PC-3 (cell line): ENCODE data around the gene SLC25A29. TPM values are rescaled to one million over a fixed set of nuclear protein-coding genes. Genes with fewer than 3 reads are reported as not detected.

Source experiments
- ATAC-seq: fragments of 200-7000 bp; cut with Tn5 transposase; 2 replicates; pipeline ENCODE4 v1.9.1; 2020; ENCODE audit warnings: mild to moderate bottlenecking, moderate library complexity
- BruUV-seq: library from RNA; stranded (reverse); fragments of 400-500 nt; replicated peaks from 2 replicates; lab custom pipeline; 2021; lab: Mats Ljungman, UMichigan
- CTCF ChIA-PET: fragments of 300-600 bp; sonication (Branson Sonifier 250); formaldehyde crosslinking; loops from one replicate; lab custom pipeline; 2022; ENCODE audit warnings: antibody characterized with exemption; lab: Charles Lee
- POLR2A ChIA-PET: fragments of 300-600 bp; sonication (Branson Sonifier 250); formaldehyde crosslinking; loops from one replicate; lab custom pipeline; 2022; ENCODE audit warnings: antibody characterized with exemption; ENCODE audit not compliant: unreplicated experiment; lab: Charles Lee
- DNase-seq: peaks from one replicate; pipeline ENCODE4 v3.0.0-alpha.2; 2015
- H2AFZ ChIP-seq: fragments of 300-600 bp; sonication (generic); 2 replicates; pipeline ENCODE4 v1.6.0; 2016; ENCODE audit warnings: antibody characterized with exemption, low read length
- H3F3A ChIP-seq: fragments of 300-600 bp; sonication (generic); one replicate; pipeline ENCODE4 v1.6.0; 2017; ENCODE audit warnings: antibody characterized with exemption, low read length, control low read depth, mild to moderate bottlenecking; ENCODE audit not compliant: unreplicated experiment
- H3K27ac ChIP-seq: fragments of 300-600 bp; sonication (generic); 2 replicates; pipeline ENCODE4 v1.5.1; 2016; ENCODE audit warnings: mild to moderate bottlenecking, low read length
- H3K27me3 ChIP-seq: fragments of 300-600 bp; sonication (generic); 2 replicates; pipeline ENCODE4 v1.6.1; 2016; ENCODE audit warnings: low read length, mixed read lengths
- H3K36me3 ChIP-seq: fragments of 300-600 bp; sonication (generic); 2 replicates; pipeline ENCODE4 v1.6.1; 2016; ENCODE audit warnings: low read depth, mixed run types, low read length, mixed read lengths
- H3K4me1 ChIP-seq: fragments of 300-600 bp; sonication (generic); 2 replicates; pipeline ENCODE4 v1.5.1; 2016; ENCODE audit warnings: low read length; ENCODE audit not compliant: insufficient read depth
- H3K4me2 ChIP-seq: fragments of 300-600 bp; sonication (generic); 2 replicates; pipeline ENCODE4 v1.6.0; 2016; ENCODE audit warnings: low read length
- H3K4me3 ChIP-seq: fragments of 300-600 bp; sonication (generic); 2 replicates; pipeline ENCODE4 v1.5.1; 2016; ENCODE audit warnings: mild to moderate bottlenecking, low read length, mixed read lengths
- H3K79me2 ChIP-seq: fragments of 300-600 bp; sonication (generic); 2 replicates; pipeline ENCODE4 v1.6.1; 2017; ENCODE audit warnings: low read length, mixed read lengths
- H3K9ac ChIP-seq: fragments of 300-600 bp; sonication (generic); 2 replicates; pipeline ENCODE4 v1.6.0; 2016; ENCODE audit warnings: mild to moderate bottlenecking, low read length
- H3K9me2 ChIP-seq: fragments of 300-600 bp; sonication (generic); replicated peaks from 2 replicates; pipeline ENCODE4 v1.6.1; 2016; ENCODE audit warnings: mixed run types, low read length, mixed read lengths
- H3K9me3 ChIP-seq: fragments of 300-600 bp; sonication (generic); 2 replicates; pipeline ENCODE4 v1.6.1; 2016; ENCODE audit warnings: low read length, mixed read lengths
- H4K20me1 ChIP-seq: fragments of 300-600 bp; sonication (generic); 2 replicates; pipeline ENCODE4 v1.6.1; 2016; ENCODE audit warnings: low read length, mixed read lengths
- CTCF ChIP-seq: fragments of 300-600 bp; sonication (generic); conservative IDR thresholded peaks from 2 replicates; pipeline ENCODE4 v1.5.1; 2017; ENCODE audit warnings: antibody characterized with exemption, low read depth, mild to moderate bottlenecking, low read length
- EZH2 ChIP-seq: fragments of 300-600 bp; sonication (generic); IDR thresholded peaks from one replicate; pipeline ENCODE4 v1.6.1; 2017; ENCODE audit warnings: antibody characterized with exemption, mild to moderate bottlenecking, low read length; ENCODE audit not compliant: unreplicated experiment
- EZH2phosphoT487 ChIP-seq: fragments of 300-600 bp; sonication (generic); IDR thresholded peaks from 2 replicates; pipeline ENCODE4 v1.6.1; 2018; ENCODE audit warnings: mild to moderate bottlenecking, antibody characterized with exemption, low read length, borderline replicate concordance
- intact Hi-C: fragments of 100-400 bp; cut with micrococcal nuclease; formaldehyde crosslinking; loops from 2 replicates; pipeline ENCODE4 v1.9.0; 2023
- total RNA-seq: library from RNA; depleted of rRNA; stranded (reverse); fragments of >200 nt; gene quantifications from 2 replicates; pipeline ENCODE4 v1.2.3, GENCODE V29; 2014

Gene SLC25A29
- total RNA-seq, 1 experiment from 2014 or later = 53.9 TPM

- no peak for DNase-seq
- Histone ChIP-seq H3K27me3 (no peaks in the 10 kb centered on the region), H3K9ac (no peak overlapping the region), H3K4me3 (no peak overlapping the region), H3K79me2 (peaks cover 93% of the 10 kb centered on the region), H3K9me2 (no peaks in the 10 kb centered on the region), H3K27ac (no peak overlapping the region), H3F3A (peaks cover 3% of the 10 kb centered on the region), H3K4me2 (no peak overlapping the region), H4K20me1 (peaks cover 49% of the 10 kb centered on the region), H3K36me3 (peaks cover 24% of the 10 kb centered on the region), H3K4me1 (no peaks in the 10 kb centered on the region), H2AFZ (no peak overlapping the region), H3K9me3 (no peaks in the 10 kb centered on the region)
- intact Hi-C loops = no loop called here
- ChIA-PET POLR2A (no interaction called here), CTCF (no interaction called here)
- BruUV-seq = no TSS peak
- no peak for ATAC-seq
- TF ChIP-seq CTCF (no peak), EZH2phosphoT487 (no peak), EZH2 (no peak)
Observed at GRCh38 chr14:100267990-100268389, 38.3 kb downstream of the SLC25A29 start.

GRCh38 chr14:100263141-100263540 is 43.1 kb downstream of the SLC25A29 start:
- Histone ChIP-seq H3K9me3 (no peaks in the 10 kb centered on the region), H3K27ac (no peak overlapping the region), H2AFZ (no peak overlapping the region), H4K20me1 (peaks cover 60% of the 10 kb centered on the region), H3K9me2 (no peaks in the 10 kb centered on the region), H3K4me1 (no peaks in the 10 kb centered on the region), H3K79me2 (peaks cover 98% of the 10 kb centered on the region), H3K4me2 (no peak overlapping the region), H3K4me3 (no peak overlapping the region), H3K9ac (no peak overlapping the region), H3K36me3 (peaks cover 28% of the 10 kb centered on the region), H3K27me3 (no peaks in the 10 kb centered on the region), H3F3A (no peaks in the 10 kb centered on the region)
- CTCF ChIA-PET = interaction anchor here (0.6 kb wide), 1 partner anchor 9 kb away, joined by 7 read pairs; no protein-coding TSS in a partner anchor
- POLR2A ChIA-PET = no interaction called here
- DNase-seq (no peak), ATAC-seq (no peak)
- intact Hi-C loops = no loop called here
- TF ChIP-seq CTCF (no peak), EZH2 (no peak), EZH2phosphoT487 (no peak)
- BruUV-seq = no TSS peak

GRCh38 chr14:100262545-100262944 is 43.7 kb downstream of the SLC25A29 start:
- peaks cover 98% of the 10 kb centered on the region for H3K79me2 ChIP-seq
- no peaks in the 10 kb centered on the region for H3K27me3 ChIP-seq
- H3F3A ChIP-seq = no peaks in the 10 kb centered on the region
- H3K27ac ChIP-seq = no peak overlapping the region
- peaks cover 24% of the 10 kb centered on the region for H3K36me3 ChIP-seq
- intact Hi-C loops = no loop called here
- H3K9me2 ChIP-seq = no peaks in the 10 kb centered on the region
- no peak overlapping the region for H2AFZ ChIP-seq
- CTCF ChIA-PET = interaction anchor here (0.6 kb wide), 1 partner anchor 516 kb away, joined by 4 read pairs; no protein-coding TSS in a partner anchor
- no peak for ATAC-seq
- H3K4me3 ChIP-seq = no peak overlapping the region
- no peak overlapping the region for H3K9ac ChIP-seq
- H3K9me3 ChIP-seq = no peaks in the 10 kb centered on the region
- no peak for DNase-seq
- H3K4me2 ChIP-seq = no peak overlapping the region
- POLR2A ChIA-PET = no interaction called here
- H3K4me1 ChIP-seq = no peaks in the 10 kb centered on the region
- no TSS peak for BruUV-seq
- peaks cover 62% of the 10 kb centered on the region for H4K20me1 ChIP-seq
- TF ChIP-seq EZH2phosphoT487 = no peak
- no peak for TF ChIP-seq EZH2
- no peak for TF ChIP-seq CTCF
